ENCODE measurements around the gene SZT2. TPM values are rescaled to one million over a fixed set of nuclear protein-coding genes. Genes with fewer than 3 reads are reported as not detected.
A peak's percentile ranks its signal among the peaks of the same experiment; 100 is the strongest.
"Not testable (repeated sequence)": the region's sequence is repeated elsewhere in the genome, so short reads cannot be mapped to it uniquely, and the experiment has no call there.

Gene SZT2
- total RNA-seq, 1 donor from 2014 or later = 24.8 TPM

GRCh38 chr1:43367904-43368645 is 21.6 kb upstream of the SZT2 start, which contains the start of gene ELOVL1:
TSS of gene ELOVL1 (minus strand) at chr1:43368011. CDS start at chr1:43365609, 2,402 bp downstream.
- Histone ChIP-seq H3K27me3 (ENCODE audit: low read depth) (no peaks in the 10 kb centered on the region), H3K4me1 (peaks cover 56% of the 10 kb centered on the region), H3K27ac (replicated peaks) (peak within 1 kb of the TSS; percentile 98), H3K9me3 (replicated peaks) (no peaks in the 10 kb centered on the region), H3K36me3 (peaks cover 26% of the 10 kb centered on the region), H3K4me3 (peak within 1 kb of the TSS; percentile 95)
- peak; percentile 31 for TF ChIP-seq CTCF (IDR thresholded peaks at IDR 0.05; ENCODE audit: borderline replicate concordance)
- peak; percentile 95 for DNase-seq
- intact Hi-C loops (cut with micrococcal nuclease) = no loop called here

GRCh38 chr1:43368646-43369020 is 21.1 kb upstream of the SZT2 start:
- H3K4me1 ChIP-seq = peaks cover 61% of the 10 kb centered on the region
- H3K4me3 ChIP-seq = peak overlapping the region; percentile 95
- no peak for DNase-seq
- TF ChIP-seq CTCF (IDR thresholded peaks at IDR 0.05; ENCODE audit: borderline replicate concordance) = no peak
- H3K27ac ChIP-seq (replicated peaks) = peak overlapping the region; percentile 98
- peaks cover 21% of the 10 kb centered on the region for H3K36me3 ChIP-seq
- intact Hi-C loops (cut with micrococcal nuclease) = no loop called here
- no peaks in the 10 kb centered on the region for H3K9me3 ChIP-seq (replicated peaks)
- no peaks in the 10 kb centered on the region for H3K27me3 ChIP-seq (ENCODE audit: low read depth)

GRCh38 chr1:43369779-43370178 is 19.9 kb upstream of the SZT2 start:
- H3K9me3 ChIP-seq (replicated peaks); H3K27me3 ChIP-seq (ENCODE audit: low read depth); intact Hi-C loops (cut with micrococcal nuclease); DNase-seq; H3K4me3 ChIP-seq; H3K36me3 ChIP-seq; H3K27ac ChIP-seq (replicated peaks): not testable (repeated sequence)
- peaks cover 66% of the 10 kb centered on the region for H3K4me1 ChIP-seq

- DNase-seq = no peak
- Histone ChIP-seq H3K4me1 (peaks cover 65% of the 10 kb centered on the region), H3K27ac (replicated peaks) (no peak overlapping the region), H3K9me3 (replicated peaks) (no peaks in the 10 kb centered on the region), H3K4me3 (no peak overlapping the region), H3K27me3 (ENCODE audit: low read depth) (no peaks in the 10 kb centered on the region), H3K36me3 (peaks cover 1% of the 10 kb centered on the region)
- intact Hi-C loops (cut with micrococcal nuclease) = no loop called here
- TF ChIP-seq CTCF (IDR thresholded peaks at IDR 0.05; ENCODE audit: borderline replicate concordance) = no peak
Measured at GRCh38 chr1:43370564-43370963, 19.1 kb upstream of the SZT2 start.

- intact Hi-C loops (cut with micrococcal nuclease) = no loop called here
- TF ChIP-seq CTCF (IDR thresholded peaks at IDR 0.05; ENCODE audit: borderline replicate concordance) = no peak
- DNase-seq = no peak
- H3K27ac ChIP-seq (replicated peaks) = peak overlapping the region; percentile 58
- H3K36me3 ChIP-seq = no peaks in the 10 kb centered on the region
- H3K9me3 ChIP-seq (replicated peaks) = no peaks in the 10 kb centered on the region
- no peak overlapping the region for H3K4me3 ChIP-seq
- peaks cover 49% of the 10 kb centered on the region for H3K4me1 ChIP-seq
- no peaks in the 10 kb centered on the region for H3K27me3 ChIP-seq (ENCODE audit: low read depth)
Measured at GRCh38 chr1:43372172-43372571, 17.5 kb upstream of the SZT2 start.

All from left ventricle myocardium inferior (tissue), 1 donor.